ENCODE data around the gene FAM219A.
"Not testable (repeated sequence)": the region's sequence is repeated elsewhere in the genome, so short reads cannot be mapped to it uniquely, and the experiment has no call there.

Gene FAM219A

GRCh38 chr9:34482746-34483145 is 24.4 kb upstream of the FAM219A start:
- DNase-seq: not testable (repeated sequence)

- DNase-seq: not testable (repeated sequence)
These were observed 23.2 kb upstream of the FAM219A start for GRCh38 chr9:34481620-34482019.

- no peak for DNase-seq
These were observed 21.1 kb upstream of the FAM219A start for GRCh38 chr9:34479431-34479866.

GRCh38 chr9:34477541-34477940 is 19.2 kb upstream of the FAM219A start:
- no peak for DNase-seq

- DNase-seq: no peak
These were observed 16.7 kb upstream of the FAM219A start for GRCh38 chr9:34475097-34475496.

- DNase-seq: no peak
These were observed 7.1 kb upstream of the FAM219A start for GRCh38 chr9:34465468-34465867.

- no peak for DNase-seq
These were observed 6.2 kb upstream of the FAM219A start for GRCh38 chr9:34464571-34464970.

GRCh38 chr9:34463901-34464232 is 5.5 kb upstream of the FAM219A start:
- no peak for DNase-seq

- DNase-seq: peak; percentile 81
These were observed 4.9 kb upstream of the FAM219A start for GRCh38 chr9:34463098-34463900.

- peak; percentile 47 for DNase-seq
These were observed 1.6 kb upstream of the FAM219A start for GRCh38 chr9:34459941-34460340.

GRCh38 chr9:34459356-34459755 is 986 bp upstream of the FAM219A start:
- no peak for DNase-seq

GRCh38 chr9:34458959-34459340 is 580 bp upstream of the FAM219A start:
- no peak for DNase-seq

- DNase-seq: peak; percentile 75
These were observed 931 bp downstream of the FAM219A start for GRCh38 chr9:34457266-34458012.

- DNase-seq: no peak
These were observed 1.6 kb downstream of the FAM219A start for GRCh38 chr9:34456746-34457145.

GRCh38 chr9:34456151-34456550 is 2.2 kb downstream of the FAM219A start:
- DNase-seq: no peak

- DNase-seq: peak; percentile 39
These were observed 3.8 kb downstream of the FAM219A start for GRCh38 chr9:34454571-34455065.

GRCh38 chr9:34452568-34452967 is 5.8 kb downstream of the FAM219A start:
- no peak for DNase-seq

GRCh38 chr9:34451545-34451944 is 6.8 kb downstream of the FAM219A start:
- peak; percentile 31 for DNase-seq

- no peak for DNase-seq
These were observed 7.2 kb downstream of the FAM219A start for GRCh38 chr9:34451135-34451534.

- DNase-seq: no peak
These were observed 7.7 kb downstream of the FAM219A start for GRCh38 chr9:34450644-34451043.

GRCh38 chr9:34446951-34447350 is 11.4 kb downstream of the FAM219A start:
- no peak for DNase-seq

GRCh38 chr9:34446468-34446891 is 11.9 kb downstream of the FAM219A start:
- DNase-seq: peak; percentile 46

- DNase-seq: no peak
These were observed 14.4 kb downstream of the FAM219A start for GRCh38 chr9:34443976-34444375.

- no peak for DNase-seq
These were observed 14.8 kb downstream of the FAM219A start for GRCh38 chr9:34443533-34443932.
